SH-SY5Y (cell line): ENCODE data around the gene CPS1.

Source experiments
- GATA2 ChIP-seq: IDR thresholded peaks from 2 replicates; pipeline ENCODE4 v1.6.1; 2011; ENCODE audit warnings: mild to moderate bottlenecking, low read depth, low read length
- GATA3 ChIP-seq: IDR thresholded peaks from 2 replicates; pipeline ENCODE4 v1.6.1; 2011; ENCODE audit warnings: low read depth, mild to moderate bottlenecking, low read length, moderate library complexity

CPS1 gene

GRCh38 chr2:210539578-210540416, 16.6 kb upstream of the CPS1 start:
- TF ChIP-seq GATA3 (no peak), GATA2 (no peak)

GRCh38 chr2:210540471-210540870, 15.9 kb upstream of the CPS1 start:
- TF ChIP-seq GATA3 (no peak), GATA2 (no peak)

GRCh38 chr2:210540900-210541289, 15.5 kb upstream of the CPS1 start:
- TF ChIP-seq GATA2 (no peak), GATA3 (no peak)

- TF ChIP-seq GATA3: no peak
- peak; percentile 34; the same call in 1 of the 2 replicates for TF ChIP-seq GATA2
Measured at GRCh38 chr2:210541290-210541902, 15.0 kb upstream of the CPS1 start.

- TF ChIP-seq GATA3: no peak
- TF ChIP-seq GATA2: no peak
Measured at GRCh38 chr2:210544007-210544590, 12.3 kb upstream of the CPS1 start.

GRCh38 chr2:210544831-210545230, 11.6 kb upstream of the CPS1 start:
- no peak for TF ChIP-seq GATA2
- TF ChIP-seq GATA3: no peak

GRCh38 chr2:210546424-210547208, 9.8 kb upstream of the CPS1 start:
- TF ChIP-seq GATA3: no peak
- no peak for TF ChIP-seq GATA2

- TF ChIP-seq GATA3 (no peak), GATA2 (no peak)
Measured at GRCh38 chr2:210548031-210548430, 8.4 kb upstream of the CPS1 start.

GRCh38 chr2:210548878-210549384, 7.5 kb upstream of the CPS1 start:
- no peak for TF ChIP-seq GATA3
- TF ChIP-seq GATA2: no peak

- TF ChIP-seq GATA2 (no peak), GATA3 (no peak)
Measured at GRCh38 chr2:210551001-210551400, 5.4 kb upstream of the CPS1 start.

- no peak for TF ChIP-seq GATA2
- TF ChIP-seq GATA3: no peak
Measured at GRCh38 chr2:210553373-210553772, 3.0 kb upstream of the CPS1 start.

- TF ChIP-seq GATA2 (no peak), GATA3 (no peak)
Measured at GRCh38 chr2:210555555-210555954, 844 bp upstream of the CPS1 start.

- no peak for TF ChIP-seq GATA3
- no peak for TF ChIP-seq GATA2
Measured at GRCh38 chr2:210557721-210558120, 1.3 kb downstream of the CPS1 start.

GRCh38 chr2:210558708-210559107, 2.3 kb downstream of the CPS1 start:
- no peak for TF ChIP-seq GATA3
- TF ChIP-seq GATA2: no peak
